Adrenal gland (tissue), 12 donors: ENCODE measurements around the gene S1PR1. TPM values are rescaled to one million over a fixed set of nuclear protein-coding genes. Genes with fewer than 3 reads are reported as not detected.

Experiments
- DNase-seq, 7 donors: peaks; one replicate each; pipeline ENCODE4 v3.0.0-alpha.2; 2019 to 2020
- H3K27ac ChIP-seq, 5 donors: fragments of 200-600 bp; sonication (generic) in 4 of 5; 1 replicate in 3 of 5; 2 replicates in 2 of 5; pipeline versions ENCODE4 v1.5.1 to v1.8.0; 2016 to 2020; ENCODE audit warnings: mild to moderate bottlenecking in 1 of 5
- H3K27me3 ChIP-seq: fragments of 200-600 bp; 2 replicates; pipeline ENCODE4 v1.8.0; 2021
- H3K36me3 ChIP-seq, 2 donors: fragments of 200-600 bp; replicated peaks in 1 of 2; 1 replicate in 1 of 2; 2 replicates in 1 of 2; pipeline versions ENCODE4 v1.5.1 to v1.8.0; 2018 to 2022
- H3K4me1 ChIP-seq, 2 donors: fragments of 200-600 bp; replicated peaks in 1 of 2; 1 replicate in 1 of 2; 2 replicates in 1 of 2; pipeline versions ENCODE4 v1.5.1 to v1.8.0; 2018 to 2021
- H3K4me3 ChIP-seq, 4 donors: fragments of 200-600 bp; sonication (generic) in 3 of 4; one replicate each; pipeline ENCODE4 v1.5.1; 2016 to 2018
- H3K9me3 ChIP-seq, 3 donors: fragments of 200-600 bp; sonication (generic) in 1 of 3; replicated peaks in 1 of 3; 1 replicate in 2 of 3; 2 replicates in 1 of 3; pipeline versions ENCODE4 v1.5.1 to v1.8.0; 2016 to 2021
- CTCF ChIP-seq, 6 experiments: fragments of 450-650 bp in 4 of 6; fragments of 200-600 bp in 2 of 6; sonication (generic) in 1 of 6; IDR thresholded peaks; 1 replicate in 5 of 6; 2 replicates in 1 of 6; pipeline versions ENCODE4 v1.5.1 to v1.8.0; 2016 to 2021; ENCODE audit warnings: antibody characterized with exemption in 6 of 6, mild to moderate bottlenecking in 2 of 6, moderate library complexity in 1 of 6
- POLR2A ChIP-seq, 2 donors: fragments of 450-650 bp; IDR thresholded peaks; one replicate each; pipeline ENCODE4 v1.6.1; 2017; ENCODE audit warnings: antibody characterized with exemption in 2 of 2, mild to moderate bottlenecking in 2 of 2, moderate library complexity in 1 of 2
- WGBS, 4 donors: extraction: QIAGEN DNeasy Blood & Tissue Kit in 2 of 4; methylation state at CpG; one replicate each; pipeline versions ENCODE4 v1.1.5 to v1.1.7; 2013 to 2017; 5-methylcytosine and 5-hydroxymethylcytosine counted together
- intact Hi-C, 2 donors: fragments of 100-400 bp; cut with DNase I; formaldehyde crosslinking; loops; one replicate each; pipeline versions ENCODE4 v1.14.1 to v1.15.0; 2022 to 2023
- polyA plus RNA-seq, 3 donors: library from polyadenylated mRNA; stranded (reverse); fragments of 200-250 nt in 2 of 3; fragments of 350-450 nt in 1 of 3; fragmentation: Illumina TruSeq in 1 of 3; extraction: RNeasy Lipid Tissue Mini Kit (QIAGEN cat#74804) in 1 of 3; gene quantifications; one replicate each; pipeline ENCODE4 v1.2.3, GENCODE V29; 2013 to 2014
- total RNA-seq, 9 donors: library from RNA; depleted of rRNA in 4 of 9; stranded (reverse); fragments of >200 nt in 4 of 9; fragments of 120-200 nt in 1 of 9; fragmentation: NEBNext Ultra II Directional in 1 of 9; extraction: Animal tissue kit (Norgen Biotek cat#: 25700) in 1 of 9; gene quantifications; one replicate each; pipeline versions ENCODE4 v1.1.0 to v1.2.4, GENCODE V29; 2013 to 2023
- donor health status: healthy with polysubstance abuse.
- donor health status: Bipolar disorder and iron deficiency.
- donor health status: DM: yes; HTN: yes; CAD: no.
- donor health status: DM: no; HTN: no; CAD: no.
- donor health status: DM: no; HTN: no; CAD: no.
- donor health status: DM: yes; HTN: yes; CAD: no.

The S1PR1 gene
- total and polyA plus RNA-seq, 12 donors = 11.3 to 45.6 (median 27.3) TPM

- WGBS, 4 donors = 69 to 76% (median 71%) methylated on average over 10 of the region's 10 CpGs
- Histone ChIP-seq H3K27me3 (no peaks in the 10 kb centered on the region), H3K36me3 (no peaks in the 10 kb centered on the region), H3K4me3 (no peak overlapping the region), H3K9me3 (no peaks in the 10 kb centered on the region), H3K27ac (no peak overlapping the region), H3K4me1 (no peaks in the 10 kb centered on the region)
- peak in 2 of 7 donors; percentile 27 to 31 for DNase-seq
- TF ChIP-seq POLR2A (IDR thresholded peaks at IDR 0.05) = no peak
- TF ChIP-seq CTCF (IDR thresholded peaks at IDR 0.05) = no peak
- intact Hi-C loops = loop anchor here in 1 of 2 donors (10.0 kb wide), 1 partner anchor 368 kb away; no protein-coding TSS in a partner anchor
These were observed 45.7 kb downstream of the S1PR1 start for GRCh38 chr1:101282314-101283038.

- no peak overlapping the region for H3K4me3 ChIP-seq
- intact Hi-C loops = loop anchor here in 1 of 2 donors (10.0 kb wide), 1 partner anchor 369 kb away; no protein-coding TSS in a partner anchor
- no peak for DNase-seq
- WGBS, 4 donors = 46 to 61% (median 58%) methylated on average over 3 of the region's 3 CpGs
- no peak for TF ChIP-seq CTCF (IDR thresholded peaks at IDR 0.05)
- TF ChIP-seq POLR2A (IDR thresholded peaks at IDR 0.05) = no peak
- H3K27me3 ChIP-seq = no peaks in the 10 kb centered on the region
- H3K27ac ChIP-seq = no peak overlapping the region
- H3K9me3 ChIP-seq = no peaks in the 10 kb centered on the region
- peaks cover 0 to 4% of the 10 kb centered on the region in 2 donors for H3K4me1 ChIP-seq
- no peaks in the 10 kb centered on the region for H3K36me3 ChIP-seq
These were observed 46.6 kb downstream of the S1PR1 start for GRCh38 chr1:101283443-101283842.

- no peaks in the 10 kb centered on the region for H3K27me3 ChIP-seq
- 82 to 89% (median 83%) methylated on average over 16 of the region's 16 CpGs for WGBS, 4 donors
- H3K27ac ChIP-seq = no peak overlapping the region
- no peak for DNase-seq
- H3K4me1 ChIP-seq = peaks cover 0 to 4% of the 10 kb centered on the region in 2 donors
- no peak for TF ChIP-seq POLR2A (IDR thresholded peaks at IDR 0.05)
- no peak for TF ChIP-seq CTCF (IDR thresholded peaks at IDR 0.05)
- no peak overlapping the region for H3K4me3 ChIP-seq
- H3K36me3 ChIP-seq = no peaks in the 10 kb centered on the region
- intact Hi-C loops = loop anchor here in 1 of 2 donors (10.0 kb wide), 1 partner anchor 369 kb away; no protein-coding TSS in a partner anchor
- H3K9me3 ChIP-seq = no peaks in the 10 kb centered on the region
These were observed 47.2 kb downstream of the S1PR1 start for GRCh38 chr1:101284021-101284420.

- WGBS, 4 donors = 86 to 91% (median 89%) methylated on average over 5 of the region's 5 CpGs
- Histone ChIP-seq H3K4me1 (peaks cover 0 to 4% of the 10 kb centered on the region in 2 donors), H3K9me3 (no peaks in the 10 kb centered on the region), H3K27ac (no peak overlapping the region), H3K4me3 (no peak overlapping the region), H3K36me3 (no peaks in the 10 kb centered on the region), H3K27me3 (no peaks in the 10 kb centered on the region)
- no peak for TF ChIP-seq POLR2A (IDR thresholded peaks at IDR 0.05)
- TF ChIP-seq CTCF (IDR thresholded peaks at IDR 0.05) = no peak
- intact Hi-C loops = loop anchor here (5.0 to 10.0 kb wide), 2 partner anchors 47 to 370 kb away; partner anchors contain the start of gene S1PR1 (in 1 of the 2)
- no peak for DNase-seq
These were observed 47.9 kb downstream of the S1PR1 start for GRCh38 chr1:101284622-101285218.
